Nephron (organoid): ENCODE results near the gene DENND6B.
"Not testable (repeated sequence)": the region's sequence is repeated elsewhere in the genome, so short reads cannot be mapped to it uniquely, and the experiment has no call there.

Experiments used
- H3K27ac Mint-ChIP-seq, 3 experiments: 2 replicates each; pipeline ENCODE4 v1.8.0; 2020; ENCODE audit warnings: mixed read lengths in 3 of 3, mild to moderate bottlenecking in 2 of 3, moderate library complexity in 1 of 3
- H3K27me3 Mint-ChIP-seq: 2 replicates; pipeline ENCODE4 v1.8.0; 2021; ENCODE audit warnings: low read depth, mild to moderate bottlenecking, moderate library complexity, mixed read lengths
- H3K36me3 Mint-ChIP-seq: 2 replicates; pipeline ENCODE4 v1.8.0; 2020; ENCODE audit warnings: low read depth, mixed read lengths
- H3K4me1 Mint-ChIP-seq: 2 replicates; pipeline ENCODE4 v1.8.0; 2020; ENCODE audit warnings: mixed read lengths
- H3K4me3 Mint-ChIP-seq, 3 experiments: 2 replicates each; pipeline ENCODE4 v1.8.0; 2020; ENCODE audit warnings: mild to moderate bottlenecking in 3 of 3, mixed read lengths in 3 of 3, moderate library complexity in 2 of 3
- H3K9me3 Mint-ChIP-seq: 2 replicates; pipeline ENCODE4 v1.8.0; 2020; ENCODE audit warnings: mixed read lengths
- CTCF ChIP-seq, 3 experiments: fragments of 200-600 bp; sonication (generic); IDR thresholded peaks; one replicate each; pipeline ENCODE4 v1.5.0; 2021; ENCODE audit warnings: antibody characterized with exemption in 3 of 3; ENCODE audit not compliant: unreplicated experiment in 3 of 3

DENND6B gene, protein sequence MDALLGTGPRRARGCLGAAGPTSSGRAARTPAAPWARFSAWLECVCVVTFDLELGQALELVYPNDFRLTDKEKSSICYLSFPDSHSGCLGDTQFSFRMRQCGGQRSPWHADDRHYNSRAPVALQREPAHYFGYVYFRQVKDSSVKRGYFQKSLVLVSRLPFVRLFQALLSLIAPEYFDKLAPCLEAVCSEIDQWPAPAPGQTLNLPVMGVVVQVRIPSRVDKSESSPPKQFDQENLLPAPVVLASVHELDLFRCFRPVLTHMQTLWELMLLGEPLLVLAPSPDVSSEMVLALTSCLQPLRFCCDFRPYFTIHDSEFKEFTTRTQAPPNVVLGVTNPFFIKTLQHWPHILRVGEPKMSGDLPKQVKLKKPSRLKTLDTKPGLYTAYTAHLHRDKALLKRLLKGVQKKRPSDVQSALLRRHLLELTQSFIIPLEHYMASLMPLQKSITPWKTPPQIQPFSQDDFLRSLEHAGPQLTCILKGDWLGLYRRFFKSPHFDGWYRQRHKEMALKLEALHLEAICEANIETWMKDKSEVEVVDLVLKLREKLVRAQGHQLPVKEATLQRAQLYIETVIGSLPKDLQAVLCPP

GRCh38 chr22:50326956-50327710 lies at the start of gene DENND6B:
Gene DENND6B, minus strand, starts transcription at chr22:50327012. Its CDS starts 24 bp downstream, at chr22:50326988.
- H3K4me1 Mint-ChIP-seq, result peaks cover 7% of the 10 kb centered on the region
- H3K9me3 Mint-ChIP-seq, result no peaks in the 10 kb centered on the region
- H3K36me3 Mint-ChIP-seq, result no peaks in the 10 kb centered on the region
- H3K4me3 Mint-ChIP-seq, result peak within 1 kb of the TSS; percentile 90 to 96 (median 91)
- peak within 1 kb of the TSS; percentile 40 to 92 (median 79) for H3K27ac Mint-ChIP-seq
- peaks cover 5% of the 10 kb centered on the region for H3K27me3 Mint-ChIP-seq
- TF ChIP-seq CTCF (IDR thresholded peaks at IDR 0.05; ENCODE audit: unreplicated experiment in 3 of 3), result peak; percentile 31 to 50 (median 34)

DNA sequence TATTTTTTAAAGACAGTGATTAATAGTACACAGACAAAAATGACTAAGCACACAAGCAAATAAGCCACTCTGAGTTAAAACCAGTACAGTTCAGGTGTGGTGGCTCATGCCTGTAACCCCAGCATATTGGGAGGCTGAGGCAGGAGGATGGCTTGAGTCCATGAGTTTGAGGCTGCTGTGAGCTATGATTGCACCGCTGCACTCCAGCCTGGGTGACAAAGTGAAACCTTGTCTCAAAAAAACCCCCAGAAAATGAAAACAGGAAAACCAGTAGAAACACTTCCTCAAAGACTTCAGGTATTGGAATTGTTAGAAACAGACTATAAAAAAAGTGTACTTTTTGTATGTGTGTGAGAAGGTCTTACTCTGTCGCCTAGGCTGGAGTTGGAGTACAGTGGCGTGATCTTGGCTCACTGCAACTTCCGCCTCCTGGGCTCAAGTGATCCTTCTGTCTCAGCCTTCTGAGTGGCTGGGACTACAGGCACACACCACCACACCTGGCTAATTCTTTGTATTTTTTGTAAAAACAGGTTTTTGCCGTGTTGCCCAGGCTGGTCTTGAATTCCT lies 49.4 kb upstream of the DENND6B start:
- peaks cover 68% of the 10 kb centered on the region for H3K36me3 Mint-ChIP-seq
- no peak for TF ChIP-seq CTCF (IDR thresholded peaks at IDR 0.05; ENCODE audit: unreplicated experiment in 3 of 3)
- H3K27ac Mint-ChIP-seq, result no peak overlapping the region
- H3K9me3 Mint-ChIP-seq, result peaks cover 2% of the 10 kb centered on the region
- no peaks in the 10 kb centered on the region for H3K4me1 Mint-ChIP-seq
- no peaks in the 10 kb centered on the region for H3K27me3 Mint-ChIP-seq
- no peak overlapping the region for H3K4me3 Mint-ChIP-seq

- Mint-ChIP-seq H3K27ac (no peak overlapping the region), H3K36me3 (peaks cover 66% of the 10 kb centered on the region), H3K4me1 (peaks cover 8% of the 10 kb centered on the region), H3K9me3 (no peaks in the 10 kb centered on the region), H3K27me3 (no peaks in the 10 kb centered on the region), H3K4me3 (no peak overlapping the region)
- TF ChIP-seq CTCF (IDR thresholded peaks at IDR 0.05; ENCODE audit: unreplicated experiment in 3 of 3), result no peak
Observed at GRCh38 chr22:50371101-50371648, 44.4 kb upstream of the DENND6B start.

DNA sequence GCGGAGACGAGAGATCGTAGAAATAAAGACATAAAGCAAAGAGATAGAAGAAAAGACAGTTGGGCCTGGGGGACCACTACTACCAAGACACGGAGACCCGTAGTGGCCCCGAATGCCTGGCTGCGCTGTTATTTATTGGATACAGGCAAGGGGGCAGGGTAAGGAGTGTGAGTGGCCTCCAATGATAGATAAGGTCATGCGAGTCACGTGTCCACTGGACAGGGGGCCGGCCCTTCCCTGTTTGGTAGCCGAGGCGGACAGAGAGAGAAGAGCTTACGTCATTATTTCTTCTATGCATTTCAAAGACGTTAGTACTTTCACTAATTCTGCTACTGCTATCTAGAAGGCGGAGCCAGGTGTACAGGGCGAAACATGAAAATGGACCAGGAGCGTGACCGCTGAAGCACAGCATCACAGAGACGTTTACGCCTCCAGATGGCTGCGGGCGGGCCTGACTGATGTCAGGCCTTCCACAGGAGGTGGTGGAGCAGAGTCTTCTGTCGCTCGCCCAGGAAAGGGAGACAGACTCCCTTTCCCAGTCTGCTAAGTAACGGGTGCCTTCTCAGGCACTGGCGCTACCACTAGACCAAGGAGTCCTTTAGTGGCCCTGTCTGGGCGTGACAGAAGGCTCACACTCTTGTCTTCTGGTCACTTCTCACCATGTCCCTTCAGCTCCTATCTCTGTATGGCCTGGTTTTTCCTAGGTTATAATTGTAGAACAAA lies 41.1 kb upstream of the DENND6B start:
- Mint-ChIP-seq H3K4me1 (peaks cover 14% of the 10 kb centered on the region), H3K9me3 (no peaks in the 10 kb centered on the region), H3K4me3 (no peak overlapping the region), H3K36me3 (peaks cover 57% of the 10 kb centered on the region), H3K27ac (no peak overlapping the region), H3K27me3 (no peaks in the 10 kb centered on the region)
- no peak for TF ChIP-seq CTCF (IDR thresholded peaks at IDR 0.05; ENCODE audit: unreplicated experiment in 3 of 3)

- H3K27me3 Mint-ChIP-seq, H3K9me3 Mint-ChIP-seq, H3K27ac Mint-ChIP-seq, H3K4me3 Mint-ChIP-seq: not testable (repeated sequence)
- H3K4me1 Mint-ChIP-seq, result peaks cover 14% of the 10 kb centered on the region
- H3K36me3 Mint-ChIP-seq, result peaks cover 64% of the 10 kb centered on the region
Observed at GRCh38 chr22:50363803-50364194, 37.0 kb upstream of the DENND6B start.
